Central memory CD8-positive, alpha-beta T cell (primary cell): ENCODE measurements around the gene SLC25A18.

Experiments
- ATAC-seq: fragments of 150-1000 bp; cut with Tn5 transposase; replicated peaks from 2 replicates; pipeline ENCODE4 v1.10.0; 2022; ENCODE audit warnings: mild to moderate bottlenecking, moderate FRiP score, moderate number of reproducible peaks; ENCODE audit not compliant: poor library complexity, severe bottlenecking; ENCODE audit errors: extremely low read depth
- DNase-seq, 2 donors: peaks; one replicate each; pipeline ENCODE4 v3.0.0; 2021; ENCODE audit warnings: low spot score in 2 of 2
- H3K27ac Mint-ChIP-seq: one replicate; pipeline ENCODE4 v1.8.0; 2022; ENCODE audit warnings: low read depth, mild to moderate bottlenecking, moderate library complexity, mixed read lengths
- H3K27me3 Mint-ChIP-seq: one replicate; pipeline ENCODE4 v1.8.0; 2022; ENCODE audit warnings: mixed read lengths
- H3K36me3 Mint-ChIP-seq: one replicate; pipeline ENCODE4 v1.8.0; 2022; ENCODE audit warnings: mild to moderate bottlenecking, moderate library complexity, mixed read lengths; ENCODE audit not compliant: insufficient read depth
- H3K4me1 Mint-ChIP-seq: one replicate; pipeline ENCODE4 v1.8.0; 2022; ENCODE audit warnings: mixed read lengths
- H3K4me3 Mint-ChIP-seq: one replicate; pipeline ENCODE4 v1.8.0; 2022; ENCODE audit warnings: mild to moderate bottlenecking, moderate library complexity, mixed read lengths
- H3K9me3 Mint-ChIP-seq: one replicate; pipeline ENCODE4 v1.8.0; 2022; ENCODE audit warnings: mixed read lengths

Gene SLC25A18

DNA sequence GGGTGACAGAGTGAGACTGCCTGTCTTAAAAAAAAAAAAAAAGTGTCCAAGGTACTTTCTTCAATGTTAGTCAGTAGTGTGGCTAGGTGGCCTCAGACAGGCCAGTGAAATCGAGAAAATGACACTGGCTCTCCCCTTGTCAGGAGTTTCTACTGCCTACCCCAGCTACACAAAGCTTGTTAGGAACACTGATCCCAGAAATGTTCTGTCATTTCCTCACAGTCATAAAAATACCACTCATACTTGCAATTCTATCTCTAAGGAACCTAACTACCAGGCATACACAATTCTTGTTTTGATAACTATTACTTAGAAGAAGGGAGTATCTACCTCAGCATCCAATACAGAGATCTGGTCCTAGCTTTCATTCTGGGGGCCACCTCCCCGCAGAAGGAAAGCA lies 33.9 kb downstream of the SLC25A18 start:
- no peak for DNase-seq
- Mint-ChIP-seq H3K4me3 (no peak overlapping the region), H3K27ac (no peak overlapping the region), H3K9me3 (no peaks in the 10 kb centered on the region), H3K4me1 (no peaks in the 10 kb centered on the region), H3K36me3 (peaks cover 79% of the 10 kb centered on the region), H3K27me3 (no peaks in the 10 kb centered on the region)
- ATAC-seq, result no peak

DNA sequence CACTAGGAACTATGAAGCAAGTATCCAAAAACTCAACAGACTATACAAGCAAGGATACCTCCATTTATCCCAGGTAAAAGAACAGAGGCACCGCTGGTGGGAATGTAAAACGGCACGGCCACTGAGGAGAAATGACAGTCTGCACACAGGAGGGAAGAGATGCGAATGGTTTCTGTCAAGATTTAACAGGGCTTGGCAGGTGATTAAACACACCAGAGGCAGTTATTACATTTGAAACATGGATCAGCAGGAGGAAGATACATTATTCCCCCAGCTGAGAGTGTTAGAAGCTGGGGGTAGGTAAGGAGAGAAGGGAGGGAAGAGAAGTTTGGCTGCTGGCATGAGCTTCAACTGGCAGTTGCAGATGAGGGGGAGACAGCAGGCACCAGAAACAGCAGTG lies 35.0 kb downstream of the SLC25A18 start:
- Mint-ChIP-seq H3K4me3 (no peak overlapping the region), H3K27me3 (no peaks in the 10 kb centered on the region), H3K36me3 (peaks cover 71% of the 10 kb centered on the region), H3K27ac (no peak overlapping the region), H3K4me1 (no peaks in the 10 kb centered on the region), H3K9me3 (no peaks in the 10 kb centered on the region)
- no peak for DNase-seq
- no peak for ATAC-seq

GRCh38 chr22:17601031-17601430 lies 37.7 kb downstream of the SLC25A18 start:
- peaks cover 7% of the 10 kb centered on the region for H3K4me1 Mint-ChIP-seq
- no peaks in the 10 kb centered on the region for H3K27me3 Mint-ChIP-seq
- H3K9me3 Mint-ChIP-seq, result no peaks in the 10 kb centered on the region
- peaks cover 54% of the 10 kb centered on the region for H3K36me3 Mint-ChIP-seq
- ATAC-seq, result no peak
- no peak for DNase-seq
- H3K4me3 Mint-ChIP-seq, result no peak overlapping the region
- H3K27ac Mint-ChIP-seq, result no peak overlapping the region

GRCh38 chr22:17603668-17604067 lies 40.4 kb downstream of the SLC25A18 start:
- no peak for ATAC-seq
- no peaks in the 10 kb centered on the region for H3K9me3 Mint-ChIP-seq

GRCh38 chr22:17606496-17606895 lies 43.2 kb downstream of the SLC25A18 start:
- no peak overlapping the region for H3K4me3 Mint-ChIP-seq
- peaks cover 13% of the 10 kb centered on the region for H3K4me1 Mint-ChIP-seq
- H3K9me3 Mint-ChIP-seq, result no peaks in the 10 kb centered on the region
- H3K36me3 Mint-ChIP-seq, result peaks cover 34% of the 10 kb centered on the region
- H3K27ac Mint-ChIP-seq, result no peak overlapping the region
- no peak for ATAC-seq
- H3K27me3 Mint-ChIP-seq, result no peaks in the 10 kb centered on the region
- DNase-seq, result no peak

More at GRCh38 chr22:17603668-17604067, 40.4 kb downstream of the SLC25A18 start:
- peaks cover 7% of the 10 kb centered on the region for H3K4me1 Mint-ChIP-seq
- no peaks in the 10 kb centered on the region for H3K27me3 Mint-ChIP-seq
- H3K27ac Mint-ChIP-seq, result no peak overlapping the region
- no peak for DNase-seq
- peaks cover 32% of the 10 kb centered on the region for H3K36me3 Mint-ChIP-seq
- no peak overlapping the region for H3K4me3 Mint-ChIP-seq

DNA sequence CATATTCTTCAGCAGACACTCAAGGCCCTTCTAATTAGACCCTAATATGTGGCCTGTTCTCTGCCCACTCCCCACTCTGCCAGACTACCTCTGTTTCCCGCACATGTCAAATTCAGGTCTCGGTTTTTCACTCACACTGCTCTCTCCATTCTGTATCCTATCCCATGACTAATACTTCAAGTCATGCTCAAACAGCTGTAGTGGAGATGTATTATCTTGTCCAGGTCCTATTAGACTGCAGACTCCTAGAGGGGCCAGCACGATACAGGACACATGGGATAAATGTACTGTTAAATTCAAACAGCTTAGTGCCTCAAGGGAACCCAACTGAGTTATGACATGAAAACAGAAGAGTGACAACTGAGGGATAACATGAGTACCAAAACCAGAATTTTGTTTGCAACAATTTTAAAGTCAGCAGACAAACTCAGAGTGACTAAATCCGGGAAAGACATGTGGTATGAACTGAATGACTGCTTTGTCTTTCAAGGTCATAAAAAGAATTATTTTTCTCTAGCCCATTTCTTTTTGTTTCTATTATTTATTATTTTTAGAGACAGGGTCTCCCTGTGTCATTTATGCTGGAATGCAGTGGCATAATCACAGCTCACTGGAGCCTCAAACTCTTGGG lies 44.7 kb downstream of the SLC25A18 start:
- Mint-ChIP-seq H3K27me3 (no peaks in the 10 kb centered on the region), H3K4me1 (peaks cover 20% of the 10 kb centered on the region), H3K27ac (no peak overlapping the region), H3K9me3 (no peaks in the 10 kb centered on the region), H3K4me3 (no peak overlapping the region), H3K36me3 (peaks cover 39% of the 10 kb centered on the region)
- DNase-seq (no peak), ATAC-seq (no peak)

GRCh38 chr22:17612057-17612456 lies 48.8 kb downstream of the SLC25A18 start:
- DNase-seq, result no peak
- Mint-ChIP-seq H3K36me3 (peaks cover 58% of the 10 kb centered on the region), H3K9me3 (no peaks in the 10 kb centered on the region), H3K4me1 (peaks cover 13% of the 10 kb centered on the region), H3K4me3 (no peak overlapping the region), H3K27ac (no peak overlapping the region), H3K27me3 (no peaks in the 10 kb centered on the region)
- ATAC-seq, result no peak

- Mint-ChIP-seq H3K4me3 (no peak overlapping the region), H3K4me1 (peaks cover 13% of the 10 kb centered on the region), H3K27ac (no peak overlapping the region), H3K36me3 (peaks cover 65% of the 10 kb centered on the region), H3K27me3 (no peaks in the 10 kb centered on the region), H3K9me3 (no peaks in the 10 kb centered on the region)
- ATAC-seq, result no peak
- DNase-seq, result no peak
Observed at GRCh38 chr22:17613280-17613679, 50.0 kb downstream of the SLC25A18 start.

DNA sequence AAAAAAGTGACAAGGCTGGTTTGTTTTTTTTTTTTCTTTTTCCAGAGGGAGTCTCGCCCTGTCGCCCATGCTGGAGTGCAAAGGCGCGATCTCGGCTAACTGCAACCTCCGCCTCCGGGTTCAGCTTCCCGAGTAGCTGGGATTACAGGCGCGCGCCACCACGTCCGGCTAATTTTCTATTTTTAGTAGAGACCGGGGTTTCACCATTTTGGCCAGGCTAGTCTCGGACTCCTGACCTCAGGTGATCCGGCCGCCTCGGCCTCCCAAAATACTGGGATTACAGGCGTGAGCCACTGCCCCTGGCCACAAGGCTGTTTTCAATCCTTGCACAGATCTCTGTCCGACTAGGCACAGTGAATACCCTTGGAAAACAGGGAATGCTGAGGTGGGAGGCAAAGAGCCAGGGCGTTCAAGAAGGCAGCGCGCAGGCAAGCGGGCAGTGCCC lies 64.7 kb downstream of the SLC25A18 start:
- peak overlapping the region; percentile 94 for H3K4me3 Mint-ChIP-seq
- no peaks in the 10 kb centered on the region for H3K27me3 Mint-ChIP-seq
- ATAC-seq, result no peak
- peak overlapping the region; percentile 98 for H3K27ac Mint-ChIP-seq
- no peaks in the 10 kb centered on the region for H3K9me3 Mint-ChIP-seq
- peaks cover 24% of the 10 kb centered on the region for H3K36me3 Mint-ChIP-seq
- peaks cover 10% of the 10 kb centered on the region for H3K4me1 Mint-ChIP-seq
- no peak for DNase-seq

- Mint-ChIP-seq H3K27me3 (no peaks in the 10 kb centered on the region), H3K4me3 (peak within 1 kb of the TSS; percentile 94), H3K27ac (peak within 1 kb of the TSS; percentile 98), H3K4me1 (peaks cover 10% of the 10 kb centered on the region), H3K9me3 (no peaks in the 10 kb centered on the region), H3K36me3 (peaks cover 19% of the 10 kb centered on the region)
- ATAC-seq (peak; percentile 100), DNase-seq (peak; percentile 91 to 93)
Observed at GRCh38 chr22:17628406-17629172, 65.3 kb downstream of the SLC25A18 start, which contains the start of gene ATP6V1E1. Gene ATP6V1E1, minus strand, starts transcription at chr22:17628749. Its CDS starts 114 bp downstream, at chr22:17628635.

DNA sequence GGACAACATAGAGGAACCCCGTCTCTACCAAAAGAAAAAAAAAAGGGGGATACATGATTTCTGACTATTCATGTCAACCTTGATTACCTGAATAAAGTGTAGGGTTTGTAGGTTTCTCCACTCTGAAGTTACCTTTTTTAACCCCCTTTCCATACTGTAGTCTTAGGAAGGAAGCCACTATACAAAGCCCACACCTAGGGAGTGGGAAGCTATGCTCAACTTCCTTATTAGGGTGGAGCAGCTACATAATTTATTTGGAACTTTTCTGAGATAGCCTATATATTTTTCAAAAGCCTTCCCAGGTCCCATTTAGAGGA lies 65.8 kb downstream of the SLC25A18 start:
- Mint-ChIP-seq H3K4me1 (peaks cover 10% of the 10 kb centered on the region), H3K4me3 (peak overlapping the region; percentile 94), H3K27me3 (no peaks in the 10 kb centered on the region), H3K9me3 (no peaks in the 10 kb centered on the region), H3K36me3 (peaks cover 16% of the 10 kb centered on the region), H3K27ac (peak overlapping the region; percentile 98)
- no peak for ATAC-seq
- DNase-seq, result no peak

DNA sequence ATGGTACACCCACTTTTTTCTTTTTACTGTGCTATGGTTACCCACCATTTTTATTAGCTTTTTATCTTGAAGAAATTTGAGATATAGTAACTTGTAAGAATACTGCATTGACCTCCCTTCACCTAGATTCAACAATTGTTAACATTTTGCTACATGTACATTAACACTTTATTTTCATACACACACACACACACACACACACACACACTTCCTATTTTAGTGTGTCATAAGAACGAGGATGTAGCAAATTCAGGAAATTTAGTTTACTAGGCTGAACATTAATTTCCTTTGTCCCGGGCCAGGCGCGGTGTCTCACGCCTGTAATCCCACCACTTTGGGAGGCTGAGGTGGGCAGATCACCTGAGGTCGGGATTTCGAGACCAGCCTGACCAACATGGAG lies 66.3 kb downstream of the SLC25A18 start:
- peak overlapping the region; percentile 55 for H3K27ac Mint-ChIP-seq
- peaks cover 14% of the 10 kb centered on the region for H3K36me3 Mint-ChIP-seq
- DNase-seq (no peak), ATAC-seq (no peak)
- peak overlapping the region; percentile 94 for H3K4me3 Mint-ChIP-seq
- peaks cover 8% of the 10 kb centered on the region for H3K4me1 Mint-ChIP-seq
- no peaks in the 10 kb centered on the region for H3K9me3 Mint-ChIP-seq
- no peaks in the 10 kb centered on the region for H3K27me3 Mint-ChIP-seq

GRCh38 chr22:17631076-17631565 lies 67.8 kb downstream of the SLC25A18 start:
- Mint-ChIP-seq H3K27ac (no peak overlapping the region), H3K4me1 (peaks cover 5% of the 10 kb centered on the region), H3K4me3 (no peak overlapping the region), H3K9me3 (no peaks in the 10 kb centered on the region), H3K36me3 (peaks cover 7% of the 10 kb centered on the region), H3K27me3 (no peaks in the 10 kb centered on the region)
- DNase-seq, result no peak
- no peak for ATAC-seq
